Testis (tissue), 3 donors: Measurements from ENCODE around the gene CAMKMT. TPM values are rescaled to one million over a fixed set of nuclear protein-coding genes. Genes with fewer than 3 reads are reported as not detected.
"Not testable (repeated sequence)": the region's sequence is repeated elsewhere in the genome, so short reads cannot be mapped to it uniquely, and the experiment has no call there.

ENCODE experiments used
- DNase-seq: peaks from one replicate; pipeline ENCODE4 v3.0.0-alpha.2; 2019
- H3K27ac ChIP-seq, 2 donors: fragments of 200-600 bp; sonication (generic); one replicate each; pipeline ENCODE4 v1.5.1; 2019
- H3K27me3 ChIP-seq: fragments of 200-600 bp; sonication (generic); one replicate; pipeline ENCODE4 v1.5.1; 2019
- H3K36me3 ChIP-seq: fragments of 200-600 bp; sonication (generic); one replicate; pipeline ENCODE4 v1.5.1; 2017; ENCODE audit warnings: low read depth; ENCODE audit errors: missing control alignments
- H3K4me1 ChIP-seq: fragments of 200-600 bp; sonication (generic); one replicate; pipeline ENCODE4 v1.5.1; 2019
- H3K4me3 ChIP-seq, 2 donors: fragments of 200-600 bp; sonication (generic); one replicate each; pipeline ENCODE4 v1.5.1; 2017 to 2019
- H3K9me3 ChIP-seq: fragments of 200-600 bp; sonication (generic); one replicate; pipeline ENCODE4 v1.5.1; 2017
- CTCF ChIP-seq, 3 experiments: fragments of 450-650 bp in 2 of 3; fragments of 200-600 bp in 1 of 3; sonication (generic) in 1 of 3; IDR thresholded peaks; one replicate each; pipeline ENCODE4 v1.5.1; 2016 to 2019; ENCODE audit warnings: antibody characterized with exemption in 3 of 3, mild to moderate bottlenecking in 2 of 3, moderate library complexity in 1 of 3
- POLR2A ChIP-seq: fragments of 450-650 bp; IDR thresholded peaks from one replicate; pipeline ENCODE4 v1.6.1; 2017; ENCODE audit warnings: antibody characterized with exemption, mild to moderate bottlenecking, moderate library complexity
- WGBS, 2 donors: methylation state at CpG; one replicate each; pipeline ENCODE4 v1.1.5; 2018; 5-methylcytosine and 5-hydroxymethylcytosine counted together
- intact Hi-C: fragments of 100-400 bp; cut with DNase I; formaldehyde crosslinking; loops from one replicate; pipeline ENCODE4 v1.15.1; 2023; ENCODE audit warnings: low total_unique reads
- polyA plus RNA-seq: library from polyadenylated mRNA; stranded (reverse); fragments of 350-450 nt; fragmentation: Illumina TruSeq; extraction: RNeasy Lipid Tissue Mini Kit (QIAGEN cat#74804); gene quantifications from one replicate; pipeline ENCODE4 v1.2.3, GENCODE V29; 2014; ENCODE audit warnings: low read depth, low replicate concordance; ENCODE audit not compliant: insufficient read depth
- total RNA-seq, 2 donors: library from RNA; depleted of rRNA; stranded (reverse); fragments of >200 nt; gene quantifications; one replicate each; pipeline ENCODE4 v1.2.3, GENCODE V29; 2016

The CAMKMT gene
- total and polyA plus RNA-seq, 3 donors from 2014 or later = 15.9 to 21.2 (median 18.5) TPM

- TF ChIP-seq CTCF (IDR thresholded peaks at IDR 0.05) (no peak), POLR2A (no peak)
- Histone ChIP-seq H3K27ac (no peak overlapping the region), H3K9me3 (no peaks in the 10 kb centered on the region), H3K36me3 (no peaks in the 10 kb centered on the region), H3K4me1 (no peaks in the 10 kb centered on the region), H3K4me3 (no peak overlapping the region), H3K27me3 (no peaks in the 10 kb centered on the region)
- 70 to 90% methylated on average over 6 of the region's 6 CpGs for WGBS, 2 donors
- intact Hi-C loops = no loop called here
- no peak for DNase-seq
Measured at GRCh38 chr2:44579115-44579836, 217.5 kb downstream of the CAMKMT start.

GRCh38 chr2:44579837-44580230, 218.1 kb downstream of the CAMKMT start:
- DNase-seq = no peak
- H3K36me3 ChIP-seq = no peaks in the 10 kb centered on the region
- no peaks in the 10 kb centered on the region for H3K27me3 ChIP-seq
- intact Hi-C loops = no loop called here
- no peak overlapping the region for H3K27ac ChIP-seq
- H3K9me3 ChIP-seq = no peaks in the 10 kb centered on the region
- no peak overlapping the region for H3K4me3 ChIP-seq
- TF ChIP-seq POLR2A (no peak), CTCF (IDR thresholded peaks at IDR 0.05) (no peak)
- 86 to 89% methylated on average over 2 of the region's 2 CpGs for WGBS, 2 donors
- H3K4me1 ChIP-seq = no peaks in the 10 kb centered on the region

- Histone ChIP-seq H3K9me3 (no peaks in the 10 kb centered on the region), H3K4me1 (no peaks in the 10 kb centered on the region), H3K27ac (no peak overlapping the region), H3K4me3 (no peak overlapping the region), H3K27me3 (no peaks in the 10 kb centered on the region), H3K36me3 (no peaks in the 10 kb centered on the region)
- no peak for TF ChIP-seq POLR2A
- TF ChIP-seq CTCF (IDR thresholded peaks at IDR 0.05) = no peak
- intact Hi-C loops = no loop called here
- WGBS, 2 donors = 52 to 63% methylated on average over 3 of the region's 3 CpGs
- DNase-seq = no peak
Measured at GRCh38 chr2:44580875-44581515, 219.2 kb downstream of the CAMKMT start.

- 80 to 84% methylated on average over 3 of the region's 3 CpGs for WGBS, 2 donors
- H3K9me3 ChIP-seq = no peaks in the 10 kb centered on the region
- H3K4me1 ChIP-seq = no peaks in the 10 kb centered on the region
- no peak for TF ChIP-seq POLR2A
- TF ChIP-seq CTCF (IDR thresholded peaks at IDR 0.05) = no peak
- no peak overlapping the region for H3K27ac ChIP-seq
- H3K27me3 ChIP-seq = no peaks in the 10 kb centered on the region
- intact Hi-C loops = no loop called here
- H3K4me3 ChIP-seq = no peak overlapping the region
- DNase-seq = no peak
- H3K36me3 ChIP-seq = no peaks in the 10 kb centered on the region
Measured at GRCh38 chr2:44582363-44583008, 220.7 kb downstream of the CAMKMT start.

GRCh38 chr2:44595615-44596014, 233.9 kb downstream of the CAMKMT start:
- H3K4me1 ChIP-seq, DNase-seq, H3K4me3 ChIP-seq, H3K9me3 ChIP-seq, H3K36me3 ChIP-seq, H3K27me3 ChIP-seq, intact Hi-C loops, H3K27ac ChIP-seq: not testable (repeated sequence)
- 94% methylated on average over 2 of the region's 2 CpGs for WGBS, 2 donors
